Measurements from ENCODE around the gene SLC2A6. TPM values are rescaled to one million over a fixed set of nuclear protein-coding genes. Genes with fewer than 3 reads are reported as not detected.

SLC2A6 gene
- total RNA-seq, 1 donor from 2014 or later: 32.5 TPM

- Mint-ChIP-seq H3K36me3 (ENCODE audit: low read depth, unreplicated experiment) (peaks cover 4% of the 10 kb centered on the region), H3K27me3 (ENCODE audit: unreplicated experiment) (peaks cover 6% of the 10 kb centered on the region), H3K27ac (ENCODE audit: unreplicated experiment) (no peak overlapping the region), H3K4me1 (ENCODE audit: unreplicated experiment) (peaks cover 11% of the 10 kb centered on the region), H3K9me3 (ENCODE audit: unreplicated experiment) (no peaks in the 10 kb centered on the region), H3K4me3 (ENCODE audit: unreplicated experiment) (no peak overlapping the region)
- DNase-seq (ENCODE audit: low spot score): no peak
- TF ChIP-seq, protein P1, sequence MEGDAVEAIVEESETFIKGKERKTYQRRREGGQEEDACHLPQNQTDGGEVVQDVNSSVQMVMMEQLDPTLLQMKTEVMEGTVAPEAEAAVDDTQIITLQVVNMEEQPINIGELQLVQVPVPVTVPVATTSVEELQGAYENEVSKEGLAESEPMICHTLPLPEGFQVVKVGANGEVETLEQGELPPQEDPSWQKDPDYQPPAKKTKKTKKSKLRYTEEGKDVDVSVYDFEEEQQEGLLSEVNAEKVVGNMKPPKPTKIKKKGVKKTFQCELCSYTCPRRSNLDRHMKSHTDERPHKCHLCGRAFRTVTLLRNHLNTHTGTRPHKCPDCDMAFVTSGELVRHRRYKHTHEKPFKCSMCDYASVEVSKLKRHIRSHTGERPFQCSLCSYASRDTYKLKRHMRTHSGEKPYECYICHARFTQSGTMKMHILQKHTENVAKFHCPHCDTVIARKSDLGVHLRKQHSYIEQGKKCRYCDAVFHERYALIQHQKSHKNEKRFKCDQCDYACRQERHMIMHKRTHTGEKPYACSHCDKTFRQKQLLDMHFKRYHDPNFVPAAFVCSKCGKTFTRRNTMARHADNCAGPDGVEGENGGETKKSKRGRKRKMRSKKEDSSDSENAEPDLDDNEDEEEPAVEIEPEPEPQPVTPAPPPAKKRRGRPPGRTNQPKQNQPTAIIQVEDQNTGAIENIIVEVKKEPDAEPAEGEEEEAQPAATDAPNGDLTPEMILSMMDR (IDR thresholded peaks at IDR 0.05; ENCODE audit: unreplicated experiment): no peak
Observed at GRCh38 chr9:133464638-133465037, 14.3 kb downstream of the SLC2A6 start.

DNA sequence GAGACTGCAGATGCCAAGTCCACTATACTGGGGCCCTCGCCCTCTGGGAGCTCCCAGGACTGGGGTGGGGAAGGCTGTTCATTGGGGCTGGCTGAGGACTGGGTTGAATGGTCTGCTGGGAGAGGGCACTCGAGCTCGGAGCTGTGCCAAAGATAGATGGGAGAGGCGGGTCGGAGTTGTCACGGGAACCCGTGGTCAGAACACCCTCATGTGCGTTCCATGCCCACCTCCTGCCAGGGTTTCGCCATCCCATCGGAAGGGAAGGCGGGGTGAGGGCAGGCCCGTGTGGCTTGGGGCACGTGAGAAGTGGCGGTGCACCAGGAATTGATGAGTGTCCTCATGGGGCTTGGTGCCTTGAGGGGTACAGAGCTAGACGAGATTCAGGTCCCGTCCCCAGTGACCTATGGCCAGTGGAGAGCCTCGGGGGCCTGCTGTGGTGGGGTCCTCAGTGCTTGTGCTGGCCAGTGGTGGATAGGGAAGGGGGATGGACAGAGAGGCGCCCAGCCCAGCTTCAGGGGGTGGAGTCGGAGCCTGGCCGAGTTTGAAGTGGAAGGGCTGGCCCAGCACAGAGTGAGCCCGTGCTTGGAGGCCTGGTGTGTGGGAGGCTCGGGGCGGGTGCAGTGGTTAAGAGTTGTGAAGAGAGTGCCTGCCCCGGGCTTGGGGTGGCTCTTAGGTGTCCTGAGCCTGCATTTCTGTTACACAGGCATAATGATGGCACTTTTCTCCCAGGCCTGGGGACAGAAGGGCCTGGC lies 14.9 kb downstream of the SLC2A6 start:
- peaks cover 11% of the 10 kb centered on the region for H3K4me1 Mint-ChIP-seq (ENCODE audit: unreplicated experiment)
- TF ChIP-seq, protein P1 (IDR thresholded peaks at IDR 0.05; ENCODE audit: unreplicated experiment): no peak
- no peak overlapping the region for H3K27ac Mint-ChIP-seq (ENCODE audit: unreplicated experiment)
- H3K36me3 Mint-ChIP-seq (ENCODE audit: low read depth, unreplicated experiment): peaks cover 4% of the 10 kb centered on the region
- no peaks in the 10 kb centered on the region for H3K9me3 Mint-ChIP-seq (ENCODE audit: unreplicated experiment)
- H3K4me3 Mint-ChIP-seq (ENCODE audit: unreplicated experiment): no peak overlapping the region
- DNase-seq (ENCODE audit: low spot score): no peak
- peaks cover 6% of the 10 kb centered on the region for H3K27me3 Mint-ChIP-seq (ENCODE audit: unreplicated experiment)

DNA sequence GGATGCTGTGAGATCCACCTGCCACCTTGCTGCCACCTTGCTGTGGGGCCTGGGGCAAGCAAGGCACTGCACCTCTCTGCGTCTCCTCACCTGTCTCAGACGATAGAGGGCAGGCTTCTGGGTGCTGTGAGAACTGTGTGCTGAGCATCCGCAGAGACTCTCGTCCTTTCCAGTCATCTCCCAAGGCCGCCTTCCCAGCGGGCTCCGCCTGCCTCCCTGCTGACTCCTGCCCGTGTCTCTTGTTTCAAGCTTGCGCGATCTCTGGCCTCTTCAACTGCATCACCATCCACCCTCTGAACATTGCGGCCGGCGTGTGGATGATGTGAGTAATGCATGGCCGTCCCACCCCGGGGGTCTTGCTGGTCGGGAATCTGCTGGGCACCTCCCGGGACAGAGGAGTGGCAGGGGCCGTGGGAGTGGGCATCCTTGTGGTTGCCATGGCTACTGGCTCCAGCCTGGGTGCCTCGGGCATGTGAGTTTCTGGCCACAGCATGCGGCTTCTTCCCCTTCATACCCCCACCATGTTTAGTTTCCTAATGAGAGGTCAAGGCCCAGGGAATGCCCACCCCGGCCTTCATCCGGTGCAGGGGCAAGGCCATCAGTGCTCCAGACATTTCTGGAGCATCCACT lies 15.6 kb downstream of the SLC2A6 start:
- Mint-ChIP-seq H3K9me3 (ENCODE audit: unreplicated experiment) (no peaks in the 10 kb centered on the region), H3K36me3 (ENCODE audit: low read depth, unreplicated experiment) (peaks cover 4% of the 10 kb centered on the region), H3K4me1 (ENCODE audit: unreplicated experiment) (peaks cover 11% of the 10 kb centered on the region), H3K27me3 (ENCODE audit: unreplicated experiment) (peaks cover 6% of the 10 kb centered on the region), H3K27ac (ENCODE audit: unreplicated experiment) (no peak overlapping the region), H3K4me3 (ENCODE audit: unreplicated experiment) (no peak overlapping the region)
- TF ChIP-seq, protein P1 (IDR thresholded peaks at IDR 0.05; ENCODE audit: unreplicated experiment): no peak
- no peak for DNase-seq (ENCODE audit: low spot score)

DNA sequence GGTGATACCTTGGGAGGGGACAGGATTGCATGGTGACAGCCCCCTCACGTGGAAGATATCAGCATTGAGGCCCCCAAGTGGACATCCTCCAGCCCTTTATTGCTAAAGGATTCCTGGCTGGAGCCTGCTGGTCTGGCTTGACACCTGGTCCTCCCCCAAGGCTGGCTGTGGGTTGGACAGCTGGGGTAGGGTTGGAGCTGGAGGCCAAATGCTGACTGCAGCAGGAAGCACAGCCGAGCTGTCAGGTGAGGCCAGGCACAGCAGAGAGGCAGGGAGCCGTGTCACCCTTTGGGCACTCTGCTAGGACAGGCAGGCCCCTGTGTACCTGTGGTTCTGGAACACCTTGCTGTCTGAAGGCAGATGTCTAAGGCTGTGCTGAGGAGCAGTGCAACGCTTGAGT lies 16.9 kb downstream of the SLC2A6 start:
- H3K27me3 Mint-ChIP-seq (ENCODE audit: unreplicated experiment): peaks cover 3% of the 10 kb centered on the region
- H3K36me3 Mint-ChIP-seq (ENCODE audit: low read depth, unreplicated experiment): peaks cover 4% of the 10 kb centered on the region
- peaks cover 11% of the 10 kb centered on the region for H3K4me1 Mint-ChIP-seq (ENCODE audit: unreplicated experiment)
- H3K4me3 Mint-ChIP-seq (ENCODE audit: unreplicated experiment): no peak overlapping the region
- no peak overlapping the region for H3K27ac Mint-ChIP-seq (ENCODE audit: unreplicated experiment)
- TF ChIP-seq, protein P1 (IDR thresholded peaks at IDR 0.05; ENCODE audit: unreplicated experiment): no peak
- no peak for DNase-seq (ENCODE audit: low spot score)
- no peaks in the 10 kb centered on the region for H3K9me3 Mint-ChIP-seq (ENCODE audit: unreplicated experiment)
